Fibroblast of skin of scalp (primary cell): ENCODE measurements around the gene COL5A2.

Source experiments
- DNase-seq: peaks from one replicate; pipeline ENCODE4 v3.0.0-alpha.2; 2013

COL5A2 gene

GRCh38 chr2:188984680-188985079, 194.9 kb downstream of the COL5A2 start:
- peak; percentile 96 for DNase-seq

- peak; percentile 88 for DNase-seq
These were observed 195.5 kb downstream of the COL5A2 start for GRCh38 chr2:188984065-188984491.

- DNase-seq, result peak; percentile 85
These were observed 196.0 kb downstream of the COL5A2 start for GRCh38 chr2:188983427-188984064.
